GM18870 (cell line): Measurements from ENCODE around the gene SEPTIN1.
"Not testable (repeated sequence)": the region's sequence is repeated elsewhere in the genome, so short reads cannot be mapped to it uniquely, and the experiment has no call there.

Experiments used
- ATAC-seq: cut with Tn5 transposase; IDR thresholded peaks from one replicate; pipeline ENCODE4 v1.9.1; 2021; ENCODE audit warnings: moderate library complexity; ENCODE audit not compliant: unreplicated experiment

The SEPTIN1 gene

GRCh38 chr16:30401768-30402425 is 19.5 kb upstream of the SEPTIN1 start:
- no peak for ATAC-seq

DNA sequence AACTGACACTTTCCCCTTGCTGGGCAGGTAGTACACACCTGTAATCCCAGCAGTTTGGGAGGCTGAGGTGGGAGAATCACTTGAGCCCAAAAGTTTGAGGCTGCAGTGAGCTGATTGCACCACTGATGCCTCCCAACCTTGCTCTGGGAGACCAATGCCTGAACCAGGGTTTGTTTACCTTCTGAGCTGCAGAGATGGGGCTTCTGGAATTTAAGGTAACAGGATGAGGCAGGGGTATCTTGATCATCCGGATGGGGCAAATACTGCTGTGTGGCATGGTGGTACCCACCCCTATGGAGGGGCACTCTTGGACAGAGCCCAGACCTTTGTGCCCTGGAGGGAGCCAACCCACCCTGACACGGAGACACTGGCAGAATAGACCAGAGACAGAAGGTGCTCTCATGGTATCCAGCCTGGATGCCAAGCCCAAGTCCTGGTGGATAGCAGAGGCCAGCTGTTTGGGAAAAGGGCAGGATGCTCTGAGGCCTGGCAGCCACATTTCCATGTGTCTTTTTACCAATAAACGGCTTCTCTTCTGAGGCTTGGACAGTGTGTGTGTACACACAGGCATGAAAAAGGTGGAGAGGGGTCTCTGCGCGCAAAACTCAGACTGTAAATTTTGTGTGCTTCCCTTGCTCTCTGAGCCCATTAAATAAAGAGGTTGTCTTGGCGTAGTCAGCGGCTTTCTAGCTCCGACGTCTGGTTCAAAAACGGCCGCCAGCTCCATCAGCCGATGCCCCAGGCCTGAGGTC is 17.2 kb upstream of the SEPTIN1 start:
- no peak for ATAC-seq

DNA sequence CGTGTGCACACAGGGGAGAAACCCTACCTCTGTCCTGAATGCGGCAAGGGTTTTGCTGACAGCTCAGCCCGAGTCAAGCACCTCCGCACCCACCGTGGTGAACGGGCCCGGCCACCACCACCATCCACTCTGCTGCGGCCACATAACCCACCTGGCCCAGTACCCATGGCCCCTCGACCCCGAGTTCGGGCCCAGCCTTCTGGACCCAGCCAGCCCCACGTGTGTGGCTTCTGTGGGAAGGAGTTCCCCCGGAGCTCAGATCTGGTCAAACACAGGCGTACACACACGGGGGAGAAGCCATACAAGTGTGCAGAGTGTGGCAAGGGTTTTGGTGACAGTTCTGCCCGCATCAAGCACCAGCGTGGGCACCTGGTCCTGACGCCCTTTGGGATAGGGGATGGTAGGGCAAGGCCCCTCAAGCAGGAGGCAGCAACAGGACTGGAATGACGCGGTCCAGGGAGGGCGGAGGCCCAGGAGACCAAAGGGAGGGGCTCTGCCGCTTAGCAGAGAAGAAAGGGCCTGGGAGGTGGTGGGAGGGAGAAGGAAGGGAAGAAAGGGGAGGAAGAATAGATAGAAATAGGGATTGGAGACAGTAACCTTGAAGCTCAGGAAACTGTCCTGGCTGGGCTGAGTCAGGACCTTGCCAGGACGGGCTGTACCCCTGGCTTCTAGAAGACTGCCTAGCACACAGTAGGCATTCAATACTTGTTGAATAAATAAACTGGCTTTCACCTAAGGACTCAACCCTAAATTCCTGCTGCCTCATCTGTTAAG is 16.5 kb upstream of the SEPTIN1 start:
- no peak for ATAC-seq

DNA sequence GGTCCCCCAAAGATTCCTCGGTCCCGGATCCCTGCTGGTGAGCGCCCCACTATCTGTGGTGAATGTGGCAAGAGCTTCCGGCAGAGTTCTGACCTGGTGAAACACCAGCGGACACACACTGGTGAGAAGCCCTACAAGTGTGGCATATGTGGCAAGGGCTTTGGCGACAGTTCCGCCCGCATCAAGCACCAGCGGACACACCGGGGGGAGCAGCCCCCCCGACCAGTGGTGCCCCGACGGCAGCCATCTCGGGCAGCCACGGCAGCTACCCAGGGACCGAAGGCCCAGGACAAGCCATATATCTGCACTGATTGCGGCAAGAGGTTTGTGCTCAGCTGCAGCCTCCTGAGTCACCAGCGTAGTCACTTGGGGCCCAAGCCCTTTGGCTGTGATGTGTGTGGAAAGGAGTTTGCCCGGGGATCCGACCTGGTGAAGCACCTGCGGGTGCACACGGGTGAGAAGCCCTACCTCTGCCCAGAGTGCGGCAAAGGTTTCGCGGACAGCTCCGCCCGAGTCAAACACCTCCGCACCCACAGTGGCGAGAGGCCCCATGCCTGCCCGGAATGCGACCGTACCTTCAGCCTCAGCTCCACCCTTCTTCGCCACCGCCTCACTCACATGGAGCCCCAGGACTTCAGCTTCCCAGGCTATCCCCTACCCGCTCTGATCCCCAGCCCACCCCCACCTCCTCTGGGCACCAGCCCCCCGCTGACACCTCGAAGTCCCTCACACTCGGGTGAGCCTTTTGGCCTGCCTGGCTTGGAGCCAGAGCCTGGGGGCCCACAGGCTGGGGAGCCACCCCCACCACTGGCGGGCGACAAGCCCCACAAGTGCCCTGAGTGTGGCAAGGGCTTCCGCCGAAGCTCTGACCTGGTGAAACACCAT is 15.7 kb upstream of the SEPTIN1 start:
- no peak for ATAC-seq

- ATAC-seq, result no peak
These were observed 14.7 kb upstream of the SEPTIN1 start for GRCh38 chr16:30397056-30397455.

DNA sequence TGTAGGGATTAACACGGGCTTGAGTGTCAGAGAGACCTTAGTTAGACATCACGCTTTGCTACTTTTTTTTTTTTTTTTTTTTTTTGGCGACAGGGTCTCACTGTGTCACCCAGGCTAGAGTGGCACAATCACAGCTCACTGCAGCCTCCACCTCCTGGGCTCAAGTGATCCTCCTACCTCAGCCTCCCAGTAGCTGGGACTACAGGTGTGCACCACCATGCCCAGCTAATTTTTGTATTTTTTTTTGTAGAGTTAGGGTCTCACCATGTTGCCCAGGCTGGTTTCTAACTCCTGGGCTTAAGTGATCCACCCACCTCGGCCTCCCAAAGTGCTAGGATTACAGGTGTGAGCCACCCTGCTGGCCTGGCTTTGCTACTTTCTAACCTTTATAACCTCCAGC is 14.3 kb upstream of the SEPTIN1 start:
- not testable (repeated sequence) for ATAC-seq

DNA sequence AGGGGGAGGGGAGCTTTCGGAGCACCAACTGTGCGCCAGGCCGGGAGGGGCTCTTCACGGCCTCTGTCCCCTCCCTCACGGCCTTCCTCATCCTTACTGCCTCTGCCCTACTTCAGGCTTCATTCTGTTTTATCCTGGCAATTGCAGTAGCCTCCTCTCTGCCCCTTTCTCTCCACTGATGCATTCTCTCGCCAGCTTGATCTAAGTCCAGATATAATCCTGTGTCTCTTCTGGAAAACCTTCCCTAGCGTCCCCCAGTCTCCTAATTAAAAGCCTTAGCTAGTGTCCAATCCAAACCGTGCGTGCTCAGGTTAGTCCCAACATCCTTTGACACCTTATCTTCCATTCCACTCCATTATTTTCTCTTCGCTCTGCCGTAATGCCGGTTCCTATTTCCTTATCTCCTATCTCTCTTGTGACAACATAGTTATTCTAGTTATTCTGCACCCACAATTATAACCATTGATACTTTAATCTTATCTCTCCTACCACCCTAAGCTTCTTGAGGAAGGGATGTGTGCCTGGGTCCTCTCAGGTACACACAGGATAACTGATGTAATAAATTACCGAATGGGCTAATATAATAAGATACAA is 13.7 kb upstream of the SEPTIN1 start:
- ATAC-seq, result no peak

GRCh38 chr16:30395155-30395991 is 13.0 kb upstream of the SEPTIN1 start, which contains the start of gene ZNF48:
Gene ZNF48, plus strand, starts transcription at chr16:30395420. Its CDS starts 375 bp downstream, at chr16:30395795.
- ATAC-seq, result no peak

DNA sequence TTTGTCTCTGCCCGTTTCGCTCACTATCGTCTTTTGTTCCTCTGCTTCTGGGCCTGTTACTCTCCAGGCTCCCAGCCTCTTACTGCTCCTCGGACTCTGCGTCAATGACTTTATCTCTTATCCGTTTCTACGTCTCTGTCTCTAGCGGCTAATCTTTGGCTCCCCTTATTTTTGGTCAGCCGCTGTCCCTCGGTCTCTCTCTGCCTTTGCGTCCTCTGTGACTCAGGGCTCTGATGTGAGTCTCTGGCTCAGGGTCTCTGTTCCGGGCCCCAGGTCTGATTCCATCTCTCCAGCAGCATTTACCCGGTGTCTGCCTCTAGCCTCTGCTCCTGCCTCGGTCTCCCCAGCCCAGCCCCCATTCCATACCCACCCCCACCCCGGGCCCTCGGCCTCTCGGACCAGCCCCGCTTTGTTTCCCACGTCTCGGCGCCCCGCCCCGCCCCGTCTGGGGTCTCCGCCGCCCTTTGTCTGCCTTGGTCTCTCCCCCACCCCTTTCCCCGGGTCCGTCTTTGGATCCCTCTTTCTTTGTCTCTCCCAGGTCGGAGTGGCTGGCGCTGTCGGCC is 12.3 kb upstream of the SEPTIN1 start:
- no peak for ATAC-seq

DNA sequence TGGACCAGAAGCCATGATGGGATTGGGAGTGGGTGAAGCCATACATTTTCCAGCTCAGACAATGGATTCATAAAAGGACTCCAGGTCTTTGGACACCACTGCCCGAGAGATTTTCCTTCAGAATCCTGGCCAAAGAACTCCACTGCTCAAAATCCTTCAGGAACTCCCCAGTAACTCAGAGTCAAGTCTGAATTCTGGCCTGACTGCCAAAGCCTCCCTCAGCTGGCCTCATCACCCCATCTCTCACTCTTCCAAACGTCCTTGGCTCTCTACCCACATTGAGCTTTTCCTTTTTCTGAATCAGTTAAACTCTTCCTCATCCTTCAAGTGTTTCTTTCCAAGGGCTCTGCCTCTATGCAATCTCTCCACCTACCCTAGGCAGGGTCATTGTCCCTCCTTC is 1.2 kb upstream of the SEPTIN1 start:
- ATAC-seq, result no peak

- no peak for ATAC-seq
These were observed 895 bp downstream of the SEPTIN1 start for GRCh38 chr16:30381291-30382041.

DNA sequence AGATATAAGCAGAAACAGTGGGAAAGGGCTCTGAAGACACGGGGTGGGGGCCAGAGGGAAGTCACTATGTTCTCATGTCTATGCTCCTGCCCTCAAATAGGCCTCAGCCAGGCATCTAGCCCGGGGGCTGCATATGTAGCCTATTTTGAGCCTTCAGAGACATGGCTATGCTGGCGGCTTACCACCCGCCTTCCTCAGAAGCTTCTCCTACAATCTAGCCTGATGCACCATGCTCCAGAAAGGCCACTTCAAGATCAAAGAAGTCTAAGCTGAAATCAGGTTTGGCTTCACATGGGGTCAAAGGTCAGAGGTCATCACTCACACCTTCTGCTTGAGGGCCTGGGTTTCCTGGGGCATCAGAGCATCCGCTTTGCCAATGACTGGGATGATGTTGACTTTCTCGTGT is 1.6 kb downstream of the SEPTIN1 start:
- ATAC-seq, result no peak

- no peak for ATAC-seq
These were observed 2.1 kb downstream of the SEPTIN1 start for GRCh38 chr16:30380072-30380802.

GRCh38 chr16:30379158-30379783 is 3.1 kb downstream of the SEPTIN1 start:
- ATAC-seq, result no peak

DNA sequence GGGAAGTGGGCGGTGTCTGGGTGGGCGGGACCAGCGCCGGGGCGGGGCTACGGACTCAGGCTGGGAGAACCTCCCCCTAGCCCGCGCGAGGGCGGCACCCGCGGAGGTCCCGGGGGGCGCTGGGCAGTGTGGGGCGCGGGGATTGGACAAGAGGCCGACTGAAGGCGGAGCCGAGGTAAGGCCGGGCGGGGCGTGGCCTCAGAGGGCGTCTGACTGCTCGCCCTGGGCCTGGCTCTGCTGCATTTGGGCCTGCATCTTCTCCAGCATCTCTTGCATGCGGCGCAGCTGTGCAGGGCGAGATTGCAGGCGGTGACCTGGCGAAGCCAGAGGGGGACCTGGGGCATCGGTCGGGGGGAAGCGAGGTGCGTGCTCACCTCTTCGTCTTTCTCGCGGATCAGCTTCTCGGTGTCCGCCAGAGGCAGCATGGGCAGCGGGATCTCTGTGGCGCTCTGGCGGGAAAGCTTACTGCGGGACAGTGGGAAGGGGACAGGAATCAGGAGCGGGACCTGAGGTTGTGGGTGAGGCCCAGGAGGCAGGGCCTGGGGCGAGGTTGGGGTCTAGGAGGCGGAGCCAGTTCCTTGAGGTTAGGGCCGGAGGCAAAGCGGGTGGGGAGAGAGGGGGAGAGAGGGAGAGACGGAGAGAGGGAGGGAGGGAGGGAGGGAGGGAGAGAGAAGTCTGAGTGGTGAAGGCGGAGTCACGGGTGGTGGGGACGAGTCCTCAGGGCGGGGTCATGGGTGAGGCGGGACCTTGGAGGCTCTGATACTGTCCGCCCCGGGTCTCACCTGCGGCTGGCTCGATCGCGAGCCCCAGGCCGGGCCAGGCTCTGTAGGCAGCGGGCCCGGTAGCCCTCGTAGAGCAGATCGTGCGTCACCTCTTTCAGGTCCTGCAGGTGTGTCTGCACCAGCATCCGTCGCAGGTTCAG is 3.9 kb downstream of the SEPTIN1 start:
- peak; percentile 69 for ATAC-seq

DNA sequence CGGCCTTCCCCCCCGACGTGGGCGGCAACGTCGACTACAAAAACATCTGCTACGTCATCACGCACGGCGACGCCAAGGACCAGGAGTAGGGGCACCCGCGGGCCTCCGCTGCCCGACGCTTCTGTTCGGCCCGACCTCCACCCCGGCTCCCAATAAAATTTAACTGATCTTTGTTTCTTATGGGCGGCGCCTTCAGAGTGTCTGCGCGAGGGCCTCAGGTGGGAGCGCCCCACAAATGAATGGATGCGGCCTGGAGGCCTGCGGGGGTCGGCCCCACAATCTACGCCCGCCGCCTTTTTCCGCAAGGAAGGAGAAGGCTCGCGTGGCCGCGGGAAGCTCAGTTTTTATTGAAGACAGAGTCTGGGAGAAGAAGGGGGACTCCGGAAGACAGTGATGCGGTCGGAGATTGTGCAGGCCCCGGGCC is 4.5 kb downstream of the SEPTIN1 start:
- ATAC-seq, result peak; percentile 24
